Measurements from ENCODE around the gene MFAP5. TPM values are rescaled to one million over a fixed set of nuclear protein-coding genes. Genes with fewer than 3 reads are reported as not detected.

The MFAP5 gene
- total RNA-seq, 1 donor from 2014 or later, result 55.8 TPM

DNA sequence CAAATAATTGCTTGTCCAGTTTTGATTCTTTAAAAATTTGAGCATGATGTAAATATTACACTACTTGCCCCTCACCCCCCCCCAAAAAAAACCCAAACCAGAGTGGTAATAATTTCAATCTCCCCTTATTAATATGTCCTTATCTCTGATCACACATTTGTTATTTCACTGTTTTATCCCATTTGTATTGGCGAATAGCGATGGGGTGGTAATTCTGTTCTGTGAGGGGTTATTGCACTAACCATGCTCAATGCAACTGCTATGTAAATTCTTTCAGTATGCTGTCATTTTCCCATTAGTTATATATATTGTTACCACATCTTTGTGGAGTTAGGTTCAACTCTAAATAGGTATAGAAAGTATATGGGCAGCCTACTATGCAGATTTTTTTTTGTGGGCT is 36.3 kb upstream of the MFAP5 start:
- H3K9me3 ChIP-seq (replicated peaks), result no peaks in the 10 kb centered on the region
- TF ChIP-seq CTCF (IDR thresholded peaks at IDR 0.05; ENCODE audit: borderline replicate concordance), result no peak
- H3K27ac ChIP-seq (replicated peaks), result peak overlapping the region; percentile 94
- H3K4me1 ChIP-seq, result peaks cover 63% of the 10 kb centered on the region
- intact Hi-C loops (cut with micrococcal nuclease), result no loop called here
- no peak for DNase-seq
- peak overlapping the region; percentile 99 for H3K4me3 ChIP-seq
- H3K36me3 ChIP-seq, result no peaks in the 10 kb centered on the region
- H3K27me3 ChIP-seq (ENCODE audit: low read depth), result no peaks in the 10 kb centered on the region

GRCh38 chr12:8698132-8698851 is 35.7 kb upstream of the MFAP5 start:
- Histone ChIP-seq H3K4me3 (peak overlapping the region; percentile 99), H3K4me1 (peaks cover 63% of the 10 kb centered on the region), H3K27me3 (ENCODE audit: low read depth) (no peaks in the 10 kb centered on the region), H3K27ac (replicated peaks) (peak overlapping the region; percentile 94), H3K36me3 (no peaks in the 10 kb centered on the region), H3K9me3 (replicated peaks) (no peaks in the 10 kb centered on the region)
- intact Hi-C loops (cut with micrococcal nuclease), result no loop called here
- peak; percentile 76 for DNase-seq
- no peak for TF ChIP-seq CTCF (IDR thresholded peaks at IDR 0.05; ENCODE audit: borderline replicate concordance)

GRCh38 chr12:8697476-8698131 is 35.0 kb upstream of the MFAP5 start, which contains the start of gene RIMKLB:
Gene RIMKLB (plus strand): TSS chr12:8697991. CDS start chr12:8713867, 15,876 bp downstream.
- no peaks in the 10 kb centered on the region for H3K9me3 ChIP-seq (replicated peaks)
- H3K27me3 ChIP-seq (ENCODE audit: low read depth), result no peaks in the 10 kb centered on the region
- intact Hi-C loops (cut with micrococcal nuclease), result no loop called here
- H3K4me3 ChIP-seq, result peak within 1 kb of the TSS; percentile 99
- peaks cover 64% of the 10 kb centered on the region for H3K4me1 ChIP-seq
- H3K36me3 ChIP-seq, result no peaks in the 10 kb centered on the region
- peak within 1 kb of the TSS; percentile 94 for H3K27ac ChIP-seq (replicated peaks)
- DNase-seq, result peak; percentile 88
- TF ChIP-seq CTCF (IDR thresholded peaks at IDR 0.05; ENCODE audit: borderline replicate concordance), result no peak

- Histone ChIP-seq H3K9me3 (replicated peaks) (no peaks in the 10 kb centered on the region), H3K27me3 (ENCODE audit: low read depth) (no peaks in the 10 kb centered on the region), H3K36me3 (no peaks in the 10 kb centered on the region), H3K27ac (replicated peaks) (peak overlapping the region; percentile 94), H3K4me1 (peaks cover 64% of the 10 kb centered on the region), H3K4me3 (peak overlapping the region; percentile 99)
- TF ChIP-seq CTCF (IDR thresholded peaks at IDR 0.05; ENCODE audit: borderline replicate concordance), result no peak
- intact Hi-C loops (cut with micrococcal nuclease), result no loop called here
- no peak for DNase-seq
Observed at GRCh38 chr12:8697120-8697475, 34.5 kb upstream of the MFAP5 start.

DNA sequence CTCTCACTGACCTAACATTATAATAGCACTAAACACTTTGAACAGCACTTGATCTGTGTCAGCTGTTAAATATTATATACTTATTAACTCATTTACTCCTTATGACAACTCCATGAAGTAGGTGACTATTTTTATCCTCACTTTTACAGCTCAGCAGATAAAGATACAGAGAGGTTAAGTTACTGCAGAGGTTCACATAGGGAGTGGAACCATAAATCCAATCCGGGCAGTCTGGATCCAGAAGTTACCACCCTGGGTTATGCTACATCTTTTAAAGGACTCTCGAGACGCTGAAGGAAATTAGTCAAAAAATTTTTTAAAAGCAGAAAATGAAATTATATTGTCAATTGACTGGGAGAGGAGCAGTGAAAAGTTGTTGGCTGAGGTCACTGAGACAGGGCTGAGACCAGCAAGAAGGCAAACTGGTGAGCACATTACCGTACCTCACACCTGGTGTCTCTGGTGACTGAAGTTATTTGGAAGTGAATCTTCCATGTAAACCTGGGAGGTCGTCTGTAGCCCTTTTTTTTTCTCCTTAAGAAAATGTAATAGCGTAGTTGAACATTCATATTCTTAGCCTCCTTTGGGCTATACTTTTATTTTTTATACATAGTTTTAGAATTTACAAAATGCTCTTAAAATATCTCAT is 33.9 kb upstream of the MFAP5 start:
- peak overlapping the region; percentile 99 for H3K4me3 ChIP-seq
- DNase-seq, result no peak
- intact Hi-C loops (cut with micrococcal nuclease), result no loop called here
- H3K4me1 ChIP-seq, result peaks cover 59% of the 10 kb centered on the region
- H3K36me3 ChIP-seq, result no peaks in the 10 kb centered on the region
- H3K27me3 ChIP-seq (ENCODE audit: low read depth), result no peaks in the 10 kb centered on the region
- peak overlapping the region; percentile 94 for H3K27ac ChIP-seq (replicated peaks)
- no peaks in the 10 kb centered on the region for H3K9me3 ChIP-seq (replicated peaks)
- TF ChIP-seq CTCF (IDR thresholded peaks at IDR 0.05; ENCODE audit: borderline replicate concordance), result no peak
